Endothelial cell of umbilical vein (primary cell): ENCODE results near the gene TTLL4. TPM values are rescaled to one million over a fixed set of nuclear protein-coding genes. Genes with fewer than 3 reads are reported as not detected.

ENCODE experiments used
- BruUV-seq: library from RNA; stranded (reverse); fragments of 400-500 nt; replicated peaks from 2 replicates; lab custom pipeline; 2021; lab: Mats Ljungman, UMichigan
- CTCF ChIA-PET: fragments of 300-600, 350-600 bp; sonication (Branson Sonifier 250); formaldehyde crosslinking; loops from one replicate; lab custom pipeline; 2021; ENCODE audit warnings: antibody characterized with exemption, inconsistent platforms; lab: Charles Lee
- POLR2A ChIA-PET: fragments of 300-600, 350-600 bp; sonication (Branson Sonifier 250); formaldehyde crosslinking; loops from one replicate; lab custom pipeline; 2021; ENCODE audit warnings: antibody characterized with exemption, inconsistent platforms; lab: Charles Lee
- DNase-seq: peaks from one replicate; pipeline ENCODE4 v3.0.0-alpha.2; 2011; ENCODE audit warnings: low read depth, low spot score
- FAIRE-seq: peaks from 2 replicates; lab custom pipeline; 2011; peaks lifted over from hg19 to GRCh38; lab: Jason Lieb, UNC
- H2AFZ ChIP-seq: 2 replicates; pipeline ENCODE4 v1.6.0; 2012; ENCODE audit warnings: low read depth, low read length, control low read depth, inconsistent platforms
- H3K27ac ChIP-seq: 2 replicates; pipeline ENCODE4 v1.5.1; 2011; ENCODE audit warnings: low read depth, mild to moderate bottlenecking, control low read depth, low read length, moderate library complexity; ENCODE audit not compliant: insufficient read depth
- H3K27me3 ChIP-seq, 2 experiments: 2 replicates each; pipeline versions ENCODE4 v1.6.0 to v1.6.1; 2011; ENCODE audit warnings: low read length in 2 of 2, mixed read lengths in 1 of 2; ENCODE audit not compliant: control insufficient read depth in 2 of 2, insufficient read depth in 2 of 2
- H3K36me3 ChIP-seq, 2 experiments: 2 replicates in 1 of 2; 3 replicates in 1 of 2; pipeline ENCODE4 v1.5.1; 2011; ENCODE audit warnings: low read length in 2 of 2, mild to moderate bottlenecking in 1 of 2, moderate library complexity in 1 of 2; ENCODE audit not compliant: control insufficient read depth in 2 of 2, insufficient read depth in 2 of 2; ENCODE audit errors: extremely low read depth in 1 of 2
- H3K4me1 ChIP-seq: 3 replicates; pipeline ENCODE4 v1.5.1; 2011; ENCODE audit warnings: mild to moderate bottlenecking, low read length; ENCODE audit not compliant: control insufficient read depth, insufficient read depth; ENCODE audit errors: extremely low read depth
- H3K4me2 ChIP-seq: 2 replicates; pipeline ENCODE4 v1.6.1; 2011; ENCODE audit warnings: low read length, control low read depth, mixed read lengths; ENCODE audit not compliant: insufficient read depth
- H3K4me3 ChIP-seq, 3 experiments: fragments of 200-600 bp in 1 of 3; sonication (generic), shearing (Covaris generic) in 1 of 3; replicated peaks in 1 of 3; 2 replicates each; pipeline ENCODE4 v1.5.1; 2011 to 2016; ENCODE audit warnings: control low read depth in 3 of 3, low read length in 3 of 3, mild to moderate bottlenecking in 2 of 3, inconsistent platforms in 1 of 3, low read depth in 1 of 3, moderate library complexity in 1 of 3; ENCODE audit not compliant: insufficient read depth in 1 of 3
- H3K79me2 ChIP-seq: 2 replicates; pipeline ENCODE4 v1.6.0; 2012; ENCODE audit warnings: low read length, inconsistent platforms; ENCODE audit not compliant: control insufficient read depth, insufficient read depth
- H3K9ac ChIP-seq: replicated peaks from 2 replicates; pipeline ENCODE3; 2011; ENCODE audit warnings: low read length, control low read depth; ENCODE audit not compliant: insufficient read depth; ENCODE audit errors: extremely low read depth
- H3K9me1 ChIP-seq: replicated peaks from 3 replicates; pipeline ENCODE4 v1.6.0; 2011; ENCODE audit warnings: mild to moderate bottlenecking, low read length; ENCODE audit not compliant: control insufficient read depth, insufficient read depth; ENCODE audit errors: extremely low read depth
- H3K9me3 ChIP-seq: replicated peaks from 2 replicates; pipeline ENCODE4 v1.5.1; 2012; ENCODE audit warnings: low read length, inconsistent platforms; ENCODE audit not compliant: control insufficient read depth, insufficient read depth
- H4K20me1 ChIP-seq: replicated peaks from 2 replicates; pipeline ENCODE3; 2011; ENCODE audit warnings: mild to moderate bottlenecking, low read length; ENCODE audit not compliant: control insufficient read depth, insufficient read depth; ENCODE audit errors: extremely low read depth
- EZH2 ChIP-seq: IDR thresholded peaks from 2 replicates; pipeline ENCODE4 v1.6.1; 2012; ENCODE audit warnings: borderline replicate concordance, low read depth, mild to moderate bottlenecking, moderate library complexity, low read length, inconsistent platforms; ENCODE audit not compliant: severe bottlenecking
- FOS ChIP-seq: IDR thresholded peaks from 2 replicates; pipeline ENCODE4 v1.6.1; 2011; ENCODE audit warnings: mild to moderate bottlenecking, low read length, moderate library complexity, borderline replicate concordance; ENCODE audit not compliant: insufficient read depth
- GATA2 ChIP-seq: IDR thresholded peaks from 2 replicates; pipeline ENCODE4 v1.7.0; 2011; ENCODE audit warnings: low read depth, mild to moderate bottlenecking, moderate library complexity, mixed read lengths, low read length; ENCODE audit not compliant: insufficient read length, insufficient read depth
- JUN ChIP-seq: IDR thresholded peaks from 2 replicates; pipeline ENCODE4 v1.6.1; 2011; ENCODE audit warnings: borderline replicate concordance, low read depth; ENCODE audit not compliant: insufficient read length, insufficient read depth
- MYC ChIP-seq: IDR thresholded peaks from one replicate; pipeline ENCODE4 v1.6.1; 2011; ENCODE audit warnings: mild to moderate bottlenecking, low read depth, low read length
- POLR2A ChIP-seq: IDR thresholded peaks from 2 replicates; pipeline ENCODE4 v1.6.1; 2012; ENCODE audit warnings: low read depth, mild to moderate bottlenecking, control low read depth, low read length
- POLR2AphosphoS5 ChIP-seq: IDR thresholded peaks from 2 replicates; pipeline ENCODE4 v1.6.1; 2012; ENCODE audit warnings: low read depth, mild to moderate bottlenecking, control low read depth, low read length, moderate library complexity; ENCODE audit not compliant: insufficient read depth
- dilution Hi-C: fragments of 300-500 bp; cut with MboI; formaldehyde crosslinking; loops from one replicate; pipeline ENCODE4 v1.15.0; 2019; ENCODE audit warnings: low sequenced_read_pairs; ENCODE audit not compliant: extremely low pct_ligation_motif_present
- intact Hi-C: fragments of 100-400 bp; cut with micrococcal nuclease; formaldehyde crosslinking; loops from one replicate; pipeline ENCODE4 v1.10.0; 2022
- polyA plus RNA-seq, 4 experiments: library from polyadenylated mRNA; depleted of rRNA in 3 of 4; stranded (reverse) in 3 of 4; unstranded in 1 of 4; fragments of >200 nt; gene quantifications; 2 replicates each; pipeline versions ENCODE4 v1.2.1 to v1.2.3, GENCODE V29; 2011 to 2012; ENCODE audit warnings: missing spikeins in 1 of 4
- total RNA-seq: library from RNA; stranded (reverse); gene quantifications from 2 replicates; pipeline ENCODE4 v1.2.3, GENCODE V29; 2021
- TF ChIP-seq, protein P1 (sequence below), 2 donors: IDR thresholded peaks; 1 replicate in 1 of 2; 2 replicates in 1 of 2; pipeline ENCODE4 v1.5.1; 2011; ENCODE audit warnings: low read length in 2 of 2, mild to moderate bottlenecking in 2 of 2, moderate library complexity in 2 of 2, control low read depth in 1 of 2, inconsistent platforms in 1 of 2, low read depth in 1 of 2; ENCODE audit not compliant: insufficient read depth in 1 of 2; ENCODE audit errors: extremely low read depth in 1 of 2
- TF ChIP-seq, protein P2 (sequence below): IDR thresholded peaks from 2 replicates; pipeline ENCODE4 v1.6.1; 2011; ENCODE audit not compliant: insufficient read depth, insufficient read length

The TTLL4 gene
- total and polyA plus RNA-seq, 2 donors (not counting 3 experiments of a cell fraction or from before 2014, with no cell fraction given), result 26.7 to 45.0 TPM

GRCh38 chr2:218713922-218714321 lies 3.3 kb downstream of the TTLL4 start:
- H3K4me1 ChIP-seq, result peaks cover 14% of the 10 kb centered on the region
- DNase-seq (no peak), FAIRE-seq (peak; percentile 44)
- H3K79me2 ChIP-seq, result peaks cover 55% of the 10 kb centered on the region
- ChIA-PET CTCF (interaction anchor here (1.0 to 2.1 kb wide), 3 partner anchors 13 to 134 kb away, joined by 4 to 7 read pairs (median 4); no protein-coding TSS in a partner anchor), POLR2A (no interaction called here)
- H4K20me1 ChIP-seq, result no peaks in the 10 kb centered on the region
- H3K4me3 ChIP-seq, result no peak overlapping the region
- no peak overlapping the region for H3K9ac ChIP-seq
- H2AFZ ChIP-seq, result no peak overlapping the region
- H3K9me3 ChIP-seq, result no peaks in the 10 kb centered on the region
- dilution Hi-C loops, result no loop called here
- no peak overlapping the region for H3K4me2 ChIP-seq
- H3K27ac ChIP-seq, result no peak overlapping the region
- no peaks in the 10 kb centered on the region for H3K27me3 ChIP-seq
- TF ChIP-seq, protein P1, sequence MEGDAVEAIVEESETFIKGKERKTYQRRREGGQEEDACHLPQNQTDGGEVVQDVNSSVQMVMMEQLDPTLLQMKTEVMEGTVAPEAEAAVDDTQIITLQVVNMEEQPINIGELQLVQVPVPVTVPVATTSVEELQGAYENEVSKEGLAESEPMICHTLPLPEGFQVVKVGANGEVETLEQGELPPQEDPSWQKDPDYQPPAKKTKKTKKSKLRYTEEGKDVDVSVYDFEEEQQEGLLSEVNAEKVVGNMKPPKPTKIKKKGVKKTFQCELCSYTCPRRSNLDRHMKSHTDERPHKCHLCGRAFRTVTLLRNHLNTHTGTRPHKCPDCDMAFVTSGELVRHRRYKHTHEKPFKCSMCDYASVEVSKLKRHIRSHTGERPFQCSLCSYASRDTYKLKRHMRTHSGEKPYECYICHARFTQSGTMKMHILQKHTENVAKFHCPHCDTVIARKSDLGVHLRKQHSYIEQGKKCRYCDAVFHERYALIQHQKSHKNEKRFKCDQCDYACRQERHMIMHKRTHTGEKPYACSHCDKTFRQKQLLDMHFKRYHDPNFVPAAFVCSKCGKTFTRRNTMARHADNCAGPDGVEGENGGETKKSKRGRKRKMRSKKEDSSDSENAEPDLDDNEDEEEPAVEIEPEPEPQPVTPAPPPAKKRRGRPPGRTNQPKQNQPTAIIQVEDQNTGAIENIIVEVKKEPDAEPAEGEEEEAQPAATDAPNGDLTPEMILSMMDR (IDR thresholded peaks at IDR 0.05; ENCODE audit: extremely low read depth in 1 of 2, insufficient read depth in 1 of 2, low read depth in 1 of 2, low read length in 2 of 2), result no peak
- TF ChIP-seq JUN (no peak), MYC (no peak), GATA2 (no peak), POLR2AphosphoS5 (no peak), POLR2A (no peak), EZH2 (no peak), FOS (no peak)
- TF ChIP-seq, protein P2, sequence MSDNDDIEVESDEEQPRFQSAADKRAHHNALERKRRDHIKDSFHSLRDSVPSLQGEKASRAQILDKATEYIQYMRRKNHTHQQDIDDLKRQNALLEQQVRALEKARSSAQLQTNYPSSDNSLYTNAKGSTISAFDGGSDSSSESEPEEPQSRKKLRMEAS, result no peak
- peaks cover 0 to 2% of the 10 kb centered on the region in 2 experiments for H3K36me3 ChIP-seq
- BruUV-seq, result no TSS peak
- H3K9me1 ChIP-seq, result no peaks in the 10 kb centered on the region
- intact Hi-C loops, result no loop called here
